IMR-90 (cell line): ENCODE measurements around the gene NOTO. TPM values are rescaled to one million over a fixed set of nuclear protein-coding genes. Genes with fewer than 3 reads are reported as not detected.

Experiments used
- ATAC-seq: fragments of 200-7000 bp; cut with Tn5 transposase; 2 replicates; pipeline ENCODE4 v1.9.1; 2020; ENCODE audit warnings: low read depth, mild to moderate bottlenecking, moderate library complexity
- BruUV-seq: library from RNA; stranded (reverse); fragments of 400-500 nt; replicated peaks from 2 replicates; lab custom pipeline; 2021; lab: Mats Ljungman, UMichigan
- CTCF ChIA-PET: fragments of 300-600 bp; formaldehyde crosslinking; extraction: SDS; loops from one replicate; lab custom pipeline; 2021; ENCODE audit warnings: antibody characterized with exemption; lab: Yijun Ruan, JAX
- POLR2A ChIA-PET: fragments of 300-600 bp; sonication (Branson Sonifier 250); formaldehyde crosslinking; loops from one replicate; lab custom pipeline; 2022; ENCODE audit warnings: antibody characterized with exemption; ENCODE audit not compliant: unreplicated experiment; lab: Charles Lee
- DNase-seq: peaks from one replicate; pipeline ENCODE4 v3.0.0; 2013
- H2AFZ ChIP-seq: replicated peaks from 2 replicates; pipeline ENCODE3; 2013; ENCODE audit warnings: low read length, mild to moderate bottlenecking; ENCODE audit not compliant: poor library complexity
- H2AK5ac ChIP-seq: 2 replicates; pipeline ENCODE4 v1.6.1; 2013; ENCODE audit warnings: low read depth, low read length, inconsistent platforms
- H2AK9ac ChIP-seq: replicated peaks from 2 replicates; pipeline ENCODE3; 2013; ENCODE audit warnings: mild to moderate bottlenecking, low read depth, low read length, moderate library complexity; ENCODE audit not compliant: poor library complexity
- H2BK120ac ChIP-seq: 2 replicates; pipeline ENCODE4 v1.6.1; 2013; ENCODE audit warnings: low read depth, low read length, inconsistent platforms
- H2BK15ac ChIP-seq: 3 replicates; pipeline ENCODE4 v1.6.1; 2013; ENCODE audit warnings: low read depth, low read length, inconsistent platforms
- H2BK20ac ChIP-seq: 2 replicates; pipeline ENCODE4 v1.6.1; 2013; ENCODE audit warnings: low read depth, mild to moderate bottlenecking, inconsistent platforms, low read length, moderate library complexity
- H2BK5ac ChIP-seq: 2 replicates; pipeline ENCODE4 v1.6.1; 2013; ENCODE audit warnings: mild to moderate bottlenecking, low read depth, low read length, inconsistent platforms; ENCODE audit not compliant: poor library complexity, severe bottlenecking
- H3K14ac ChIP-seq: replicated peaks from 2 replicates; pipeline ENCODE4 v1.6.1; 2013; ENCODE audit warnings: low read depth, low read length, inconsistent platforms
- H3K18ac ChIP-seq: 2 replicates; pipeline ENCODE4 v1.6.1; 2013; ENCODE audit warnings: low read depth, low read length, control low read depth
- H3K23ac ChIP-seq: 2 replicates; pipeline ENCODE4 v1.6.1; 2013; ENCODE audit warnings: low read depth, low read length, inconsistent platforms
- H3K27ac ChIP-seq: 2 replicates; pipeline ENCODE4 v1.5.1; 2013; ENCODE audit warnings: mild to moderate bottlenecking, control low read depth, low read length; ENCODE audit not compliant: insufficient read depth
- H3K27me3 ChIP-seq: 2 replicates; pipeline ENCODE4 v1.6.1; 2013; ENCODE audit warnings: low read length; ENCODE audit not compliant: control insufficient read depth, insufficient read depth
- H3K36me3 ChIP-seq: 2 replicates; pipeline ENCODE4 v1.6.1; 2013; ENCODE audit warnings: low read length, mixed read lengths; ENCODE audit not compliant: control insufficient read depth, insufficient read depth
- H3K4ac ChIP-seq: 2 replicates; pipeline ENCODE4 v1.6.1; 2013; ENCODE audit warnings: low read depth, low read length, inconsistent platforms
- H3K4me1 ChIP-seq: 2 replicates; pipeline ENCODE4 v1.6.1; 2013; ENCODE audit warnings: low read length, mixed read lengths; ENCODE audit not compliant: control insufficient read depth, insufficient read depth
- H3K4me2 ChIP-seq: 2 replicates; pipeline ENCODE4 v1.6.1; 2013; ENCODE audit warnings: low read depth, mild to moderate bottlenecking, control low read depth, low read length, moderate library complexity
- H3K4me3 ChIP-seq: 2 replicates; pipeline ENCODE4 v1.5.1; 2013; ENCODE audit warnings: low read depth, mild to moderate bottlenecking, control low read depth, low read length, moderate library complexity; ENCODE audit not compliant: insufficient read depth
- H3K56ac ChIP-seq: 2 replicates; pipeline ENCODE4 v1.6.1; 2013; ENCODE audit warnings: low read length, inconsistent platforms; ENCODE audit not compliant: insufficient read depth; ENCODE audit errors: extremely low read depth
- H3K79me1 ChIP-seq, 2 experiments: 2 replicates each; pipeline ENCODE4 v1.6.1; 2013; ENCODE audit warnings: low read length in 2 of 2, inconsistent platforms in 1 of 2, low read depth in 1 of 2
- H3K9ac ChIP-seq: 2 replicates; pipeline ENCODE4 v1.6.1; 2013; ENCODE audit warnings: low read depth, low read length, control low read depth
- H3K9me1 ChIP-seq: 2 replicates; pipeline ENCODE4 v1.6.1; 2013; ENCODE audit warnings: low read length, inconsistent platforms; ENCODE audit not compliant: insufficient read depth
- H3K9me3 ChIP-seq: 2 replicates; pipeline ENCODE4 v1.6.1; 2013; ENCODE audit warnings: low read length; ENCODE audit not compliant: control insufficient read depth, insufficient read depth
- H4K20me1 ChIP-seq: 2 replicates; pipeline ENCODE4 v1.6.1; 2013; ENCODE audit warnings: low read length, inconsistent platforms; ENCODE audit not compliant: insufficient read depth
- H4K5ac ChIP-seq: 2 replicates; pipeline ENCODE4 v1.6.1; 2013; ENCODE audit warnings: mild to moderate bottlenecking, low read depth, low read length, control low read depth
- H4K8ac ChIP-seq, 2 experiments: 2 replicates each; pipeline ENCODE4 v1.6.1; 2013; ENCODE audit warnings: low read depth in 2 of 2, low read length in 2 of 2, control low read depth in 1 of 2, inconsistent platforms in 1 of 2
- H4K91ac ChIP-seq: 2 replicates; pipeline ENCODE4 v1.6.1; 2013; ENCODE audit warnings: low read depth, low read length, inconsistent platforms; ENCODE audit not compliant: insufficient read depth
- CEBPB ChIP-seq: IDR thresholded peaks from 2 replicates; pipeline ENCODE4 v1.6.1; 2012; ENCODE audit warnings: low read depth, low read length, improper control_type of control experiment
- CHD1 ChIP-seq: IDR thresholded peaks from 2 replicates; pipeline ENCODE4 v1.6.1; 2012; ENCODE audit warnings: low read depth, low read length, improper control_type of control experiment
- RCOR1 ChIP-seq: IDR thresholded peaks from 2 replicates; pipeline ENCODE4 v1.6.1; 2012; ENCODE audit warnings: mild to moderate bottlenecking, low read length, improper control_type of control experiment; ENCODE audit not compliant: insufficient replicate concordance
- USF2 ChIP-seq: fragments of 150-350 bp; IDR thresholded peaks from 2 replicates; pipeline ENCODE4 v1.6.1; 2017; ENCODE audit warnings: mild to moderate bottlenecking, antibody characterized with exemption, low read length, low read depth
- WGBS, 2 experiments: methylation state at CpG; one replicate each; pipeline versions ENCODE4 v1.1.5 to v1.1.7; 2013; ENCODE audit warnings: missing lambda C conversion rate in 2 of 2; ENCODE audit not compliant: insufficient read length in 1 of 2; ENCODE audit errors: extremely low coverage in 2 of 2; 5-methylcytosine and 5-hydroxymethylcytosine counted together
- dilution Hi-C: fragments of 300-500 bp; cut with HindIII; formaldehyde crosslinking; loops from one replicate; pipeline ENCODE4 v1.14.3; 2018; ENCODE audit warnings: low sequenced_read_pairs; ENCODE audit not compliant: unreplicated experiment
- in situ Hi-C: fragments of 300-500 bp; cut with MboI; formaldehyde crosslinking; loops from 3 replicates; pipeline ENCODE4 v1.14.3; 2019; ENCODE audit warnings: low sequenced_read_pairs, inconsistent platforms, mixed read lengths
- intact Hi-C: fragments of 100-400 bp; cut with micrococcal nuclease; formaldehyde crosslinking; loops from 2 replicates; pipeline ENCODE4 v1.10.0; 2022
- polyA plus RNA-seq, 3 experiments: library from polyadenylated mRNA; depleted of rRNA; stranded (reverse); fragments of >200 nt; gene quantifications; 2 replicates each; pipeline ENCODE4 v1.2.3, GENCODE V29; 2012; ENCODE audit warnings: low replicate concordance in 1 of 3
- total RNA-seq: library from RNA; depleted of rRNA; stranded (reverse); fragments of >200 nt; gene quantifications from 2 replicates; pipeline ENCODE4 v1.2.3, GENCODE V29; 2012

The NOTO gene
- total and polyA plus RNA-seq, 2 of the 4 experiments (the other 2 are of a cell fraction): not detected

- no peaks in the 10 kb centered on the region for H3K9me3 ChIP-seq
- intact Hi-C loops: no loop called here
- no peak overlapping the region for H2AFZ ChIP-seq
- in situ Hi-C loops: no loop called here
- TF ChIP-seq USF2: no peak
- TF ChIP-seq RCOR1: no peak
- TF ChIP-seq CEBPB: no peak
- TF ChIP-seq CHD1: no peak
- no peak overlapping the region for H3K27ac ChIP-seq
- H2BK120ac ChIP-seq: no peak overlapping the region
- H3K14ac ChIP-seq: no peak overlapping the region
- H2AK9ac ChIP-seq: no peak overlapping the region
- no peak overlapping the region for H3K4ac ChIP-seq
- H2BK20ac ChIP-seq: no peak overlapping the region
- peaks cover 12% of the 10 kb centered on the region; the same call in 1 of the 2 replicates for H3K9me1 ChIP-seq
- H4K8ac ChIP-seq: no peak overlapping the region
- BruUV-seq: no TSS peak
- H3K27me3 ChIP-seq: no peaks in the 10 kb centered on the region
- ChIA-PET CTCF (no interaction called here), POLR2A (no interaction called here)
- no peak overlapping the region for H2BK5ac ChIP-seq
- dilution Hi-C loops: no loop called here
- no peak overlapping the region for H3K18ac ChIP-seq
- H3K4me1 ChIP-seq: peaks cover 2% of the 10 kb centered on the region; the same call in 1 of the 2 replicates
- no peak overlapping the region for H3K56ac ChIP-seq
- H3K23ac ChIP-seq: no peak overlapping the region
- H2AK5ac ChIP-seq: no peak overlapping the region
- H2BK15ac ChIP-seq: no peak overlapping the region
- peaks cover 59% of the 10 kb centered on the region for H3K36me3 ChIP-seq
- no peak overlapping the region for H4K5ac ChIP-seq
- H4K20me1 ChIP-seq: peaks cover 14% of the 10 kb centered on the region
- peaks cover 7 to 17% of the 10 kb centered on the region in 2 experiments; a peak in 3 of 4 replicates for H3K79me1 ChIP-seq
- no peak overlapping the region for H3K9ac ChIP-seq
- 100% methylated on average over 5 of the region's 17 CpGs; no CpG with 5 or more reads in 1 of the 2 experiments for WGBS, 2 experiments
- no peak overlapping the region for H3K4me3 ChIP-seq
- ATAC-seq: no peak
- DNase-seq: no peak
- no peak overlapping the region for H4K91ac ChIP-seq
- H3K4me2 ChIP-seq: no peak overlapping the region
Measured at GRCh38 chr2:73252238-73253027, 50.1 kb downstream of the NOTO start.
